ENCODE results near the gene COP1.

- TF ChIP-seq CTCF (IDR thresholded peaks at IDR 0.05 in 2 of 3, conservative IDR thresholded peaks at IDR 0.05 in 1 of 3; ENCODE audit: control insufficient read depth in 2 of 3, extremely low read depth in 1 of 3, insufficient read depth in 1 of 3, low read depth in 3 of 3, low read length in 3 of 3): no peak
- TF ChIP-seq CUX1 (IDR thresholded peaks at IDR 0.05; ENCODE audit: insufficient replicate concordance, low read depth, low read length): no peak
- no peak for TF ChIP-seq CEBPZ (IDR thresholded peaks at IDR 0.05; ENCODE audit: low read depth, low read length)
- no peak for TF ChIP-seq POLR2AphosphoS2 (IDR thresholded peaks at IDR 0.05; ENCODE audit: low read depth, low read length)
- no peak for TF ChIP-seq RAD21 (IDR thresholded peaks at IDR 0.05; ENCODE audit: insufficient read depth, low read depth, low read length)
- TF ChIP-seq NR2F1 (conservative IDR thresholded peaks at IDR 0.05): no peak
- no peak for TF ChIP-seq POLR2AphosphoS5 (IDR thresholded peaks at IDR 0.05; ENCODE audit: low read length)
These were observed 18.4 kb upstream of the COP1 start for GRCh38 chr1:176225479-176225875.
